OCI-LY1 (cell line): ENCODE measurements around the gene MORN3.

Experiments used
- CTCF ChIP-seq: fragments of 200-600 bp; sonication (generic), shearing (Covaris generic); IDR thresholded peaks from 2 replicates; pipeline ENCODE4 v1.5.1; 2017; ENCODE audit warnings: mild to moderate bottlenecking, antibody characterized with exemption, low read length, moderate library complexity, mixed read lengths
- EZH2 ChIP-seq: fragments of 200-600 bp; sonication (generic), shearing (Covaris generic); IDR thresholded peaks from 2 replicates; pipeline ENCODE4 v1.8.0; 2017; ENCODE audit warnings: borderline replicate concordance, mixed run types, mild to moderate bottlenecking, antibody characterized with exemption, low read length, moderate library complexity, mixed read lengths

DNA sequence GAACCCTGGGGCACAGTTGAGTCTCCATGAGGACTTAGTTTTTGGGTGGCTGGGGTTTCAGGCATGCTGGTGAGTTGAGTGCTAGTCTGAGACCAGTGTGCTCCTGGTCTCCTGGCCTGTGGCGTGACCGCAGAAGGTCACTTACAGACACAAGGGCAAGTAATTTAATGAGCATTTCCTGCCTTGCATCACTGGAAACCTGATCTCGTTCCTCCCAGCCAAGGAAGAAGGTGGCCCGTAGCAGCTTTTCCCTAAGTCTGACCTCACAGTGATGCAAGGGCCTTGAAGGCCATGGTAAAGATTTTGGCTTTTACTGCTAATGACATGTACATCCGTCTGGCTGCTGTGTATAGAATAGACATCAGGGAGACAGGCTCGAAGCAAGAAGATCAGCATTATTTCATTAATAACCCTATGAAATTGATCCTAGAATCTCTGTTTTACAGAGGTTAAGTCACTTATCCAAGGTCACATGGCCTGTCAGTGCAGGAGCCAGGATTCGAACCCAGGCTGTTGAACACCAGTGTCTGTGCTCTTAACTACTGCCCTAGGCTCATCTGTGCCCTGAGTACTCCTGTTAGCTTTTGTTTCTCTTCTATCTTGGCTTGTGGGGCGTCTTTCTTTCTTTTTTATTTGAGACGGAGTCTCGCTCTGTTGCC is 47.7 kb upstream of the MORN3 start:
- TF ChIP-seq CTCF (no peak), EZH2 (no peak)
